Activated naive CD4-positive, alpha-beta T cell treated with anti-CD3 and anti-CD28 coated beads, Interleukin-2, amount 50 U/mL, for 72 hours (primary cell): ENCODE data around the gene SCG5. TPM values are rescaled to one million over a fixed set of nuclear protein-coding genes. Genes with fewer than 3 reads are reported as not detected.
A peak's percentile ranks its signal among the peaks of the same experiment; 100 is the strongest.

Source experiments
- ATAC-seq, 2 donors: fragments of 150-1000 bp; cut with Tn5 transposase; 2 replicates each; pipeline ENCODE4 v1.10.0; 2021; ENCODE audit warnings: mild to moderate bottlenecking in 2 of 2, moderate library complexity in 2 of 2
- DNase-seq, 2 donors: peaks; one replicate each; pipeline ENCODE4 v3.0.0; 2021 to 2022; ENCODE audit warnings: low spot score in 2 of 2
- H3K27ac Mint-ChIP-seq, 2 donors: one replicate each; pipeline ENCODE4 v1.8.0; 2022; ENCODE audit warnings: mild to moderate bottlenecking in 2 of 2, mixed read lengths in 2 of 2
- H3K36me3 Mint-ChIP-seq, 2 donors: one replicate each; pipeline ENCODE4 v1.8.0; 2022; ENCODE audit warnings: mixed read lengths in 2 of 2
- H3K9me3 Mint-ChIP-seq, 2 donors: one replicate each; pipeline ENCODE4 v1.8.0; 2022; ENCODE audit warnings: mixed read lengths in 2 of 2
- total RNA-seq, 2 donors: library from RNA; stranded (reverse); gene quantifications; one replicate each; pipeline ENCODE4 v1.2.3, GENCODE V29; 2022

The SCG5 gene
- total RNA-seq, 2 donors from 2014 or later, result 2.0 to 3.7 TPM

DNA sequence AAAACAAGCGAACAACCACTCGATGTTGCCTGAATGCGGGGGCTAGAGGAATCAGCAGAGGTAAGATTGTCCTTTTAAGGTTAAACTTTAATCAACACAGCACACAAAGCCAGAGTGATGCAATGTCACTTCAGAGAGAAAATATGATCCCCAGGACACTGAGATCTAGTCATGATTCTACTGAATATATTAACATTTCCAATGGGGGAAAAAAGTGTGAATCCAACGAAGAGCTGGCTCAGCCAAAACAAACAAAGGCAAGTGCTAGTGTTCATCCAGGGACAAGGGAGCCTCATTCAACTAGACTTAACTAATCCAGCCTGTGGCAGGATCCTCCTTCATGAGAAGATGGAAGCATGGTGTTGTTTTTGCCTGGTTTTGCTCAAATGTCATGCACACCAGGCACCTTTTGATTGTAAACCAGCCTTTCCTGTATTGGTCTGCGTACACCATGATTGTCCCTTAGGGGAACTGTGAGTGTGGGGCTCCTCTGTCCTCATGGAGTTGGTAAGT, 35.8 kb downstream of the SCG5 start:
- no peak for ATAC-seq
- no peak overlapping the region for H3K27ac Mint-ChIP-seq

DNA sequence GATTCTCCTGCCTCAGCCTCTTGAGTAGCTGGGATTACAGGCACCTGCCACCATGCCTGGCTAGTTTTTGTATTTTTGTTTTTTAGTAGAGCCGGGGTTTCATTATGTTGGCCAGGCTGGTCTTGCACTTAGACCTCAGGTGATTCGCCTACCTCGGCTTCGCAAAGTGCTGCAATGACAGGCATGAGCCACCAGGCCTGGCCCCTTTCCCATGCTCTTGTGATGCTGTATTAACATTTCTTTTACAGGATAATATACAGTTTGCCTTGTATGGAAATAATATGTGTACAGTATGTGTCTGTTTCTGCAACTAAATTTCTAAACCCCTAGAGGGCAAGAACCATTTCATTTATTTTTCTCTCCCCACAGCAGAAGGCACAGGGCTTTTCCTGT, 37.8 kb downstream of the SCG5 start:
- H3K9me3 Mint-ChIP-seq, result no peaks in the 10 kb centered on the region
- DNase-seq, result no peak
- no peaks in the 10 kb centered on the region for H3K36me3 Mint-ChIP-seq
- no peak for ATAC-seq
- no peak overlapping the region for H3K27ac Mint-ChIP-seq

More for the DNA sequence above, 35.8 kb downstream of the SCG5 start:
- no peaks in the 10 kb centered on the region for H3K9me3 Mint-ChIP-seq
- no peak for DNase-seq
- H3K36me3 Mint-ChIP-seq, result no peaks in the 10 kb centered on the region

DNA sequence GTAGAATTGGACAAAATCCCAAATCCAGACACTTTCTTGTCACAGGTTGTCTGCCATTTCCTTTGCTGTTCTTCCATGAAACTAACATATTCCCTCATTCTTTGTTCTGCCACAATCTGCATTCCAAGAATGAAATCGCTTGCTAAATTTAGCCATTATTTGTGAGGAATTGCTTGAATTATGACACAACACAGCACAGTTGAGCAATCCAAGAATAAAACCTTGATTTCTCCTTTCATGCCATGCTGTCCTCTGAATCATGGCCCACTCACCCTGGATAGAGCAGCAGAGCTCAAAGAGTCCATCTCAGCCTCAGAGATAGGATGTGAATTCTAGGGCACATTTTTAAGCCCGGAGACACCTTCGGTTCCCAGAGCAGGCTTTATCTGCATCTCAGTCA, 41.1 kb downstream of the SCG5 start:
- H3K27ac Mint-ChIP-seq, result no peak overlapping the region
- DNase-seq, result no peak
- no peaks in the 10 kb centered on the region for H3K9me3 Mint-ChIP-seq
- no peaks in the 10 kb centered on the region for H3K36me3 Mint-ChIP-seq
- no peak for ATAC-seq

DNA sequence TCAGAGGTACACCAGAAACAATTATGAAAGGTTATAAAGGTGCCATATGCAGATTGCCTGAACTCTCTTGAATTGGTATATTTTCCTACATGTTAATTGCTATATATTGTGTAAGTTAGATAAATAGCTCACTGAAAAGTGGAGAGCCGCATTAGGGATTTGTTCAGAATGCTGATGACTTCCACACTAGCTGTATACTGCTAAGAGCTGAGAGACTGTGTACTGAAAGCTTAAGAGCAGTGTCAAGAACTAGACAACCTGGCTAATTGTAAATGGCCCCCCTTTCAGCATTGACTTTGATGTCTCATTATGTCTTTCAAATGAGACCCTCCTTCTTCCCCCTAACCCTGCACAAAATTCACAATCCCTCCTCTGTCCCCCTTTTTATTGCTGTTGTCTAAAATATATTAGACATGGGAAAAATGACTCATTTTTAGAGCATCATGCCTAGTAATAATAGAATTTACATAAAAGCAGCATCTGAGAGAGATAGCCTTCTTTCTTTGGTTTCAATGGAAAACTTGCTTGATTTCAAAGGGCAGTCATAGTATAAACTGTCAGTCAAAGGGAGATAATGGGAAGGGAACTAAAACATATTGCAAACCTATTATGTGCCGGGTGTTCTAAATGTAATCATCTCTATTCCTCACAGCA, 41.6 kb downstream of the SCG5 start:
- no peak for ATAC-seq
- H3K27ac Mint-ChIP-seq, result peak overlapping the region in 1 of 2 donors; percentile 41
- H3K9me3 Mint-ChIP-seq, result no peaks in the 10 kb centered on the region
- DNase-seq, result no peak
- H3K36me3 Mint-ChIP-seq, result no peaks in the 10 kb centered on the region

DNA sequence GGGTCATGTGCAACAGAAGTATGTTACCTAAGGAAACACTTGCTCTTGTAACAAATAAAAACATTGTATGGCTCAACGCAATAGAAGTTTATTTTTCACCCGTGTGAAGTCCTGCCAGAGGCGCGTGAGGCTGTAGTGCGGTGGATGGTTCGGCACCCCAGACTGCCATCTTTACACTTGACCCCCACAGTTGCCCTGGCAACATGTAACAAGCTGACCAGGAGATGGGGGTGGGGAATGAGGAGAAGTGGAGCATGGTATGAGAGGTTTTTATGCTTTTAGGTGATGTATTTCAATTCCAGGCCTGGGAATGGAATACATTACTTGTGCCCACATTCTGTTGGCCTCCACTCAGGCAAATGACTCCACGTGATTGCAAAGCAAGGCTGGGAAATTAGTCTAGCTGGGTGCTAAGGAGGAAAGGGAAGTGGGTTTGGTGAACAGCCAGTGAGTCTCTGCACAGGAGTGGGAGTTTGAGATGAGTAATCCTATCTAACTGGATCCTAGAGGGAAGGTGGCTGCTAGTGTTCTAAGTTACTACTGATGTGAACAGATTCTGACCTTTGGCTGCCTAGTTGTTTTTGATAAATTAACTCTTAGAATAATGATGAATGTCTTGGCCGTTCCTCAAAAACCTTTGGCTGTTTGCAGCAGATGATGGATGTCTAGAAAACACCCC, 42.5 kb downstream of the SCG5 start:
- ATAC-seq, result peak; percentile 81 to 83
- DNase-seq, result no peak
- no peaks in the 10 kb centered on the region for H3K36me3 Mint-ChIP-seq
- no peaks in the 10 kb centered on the region for H3K9me3 Mint-ChIP-seq
- no peak overlapping the region for H3K27ac Mint-ChIP-seq

DNA sequence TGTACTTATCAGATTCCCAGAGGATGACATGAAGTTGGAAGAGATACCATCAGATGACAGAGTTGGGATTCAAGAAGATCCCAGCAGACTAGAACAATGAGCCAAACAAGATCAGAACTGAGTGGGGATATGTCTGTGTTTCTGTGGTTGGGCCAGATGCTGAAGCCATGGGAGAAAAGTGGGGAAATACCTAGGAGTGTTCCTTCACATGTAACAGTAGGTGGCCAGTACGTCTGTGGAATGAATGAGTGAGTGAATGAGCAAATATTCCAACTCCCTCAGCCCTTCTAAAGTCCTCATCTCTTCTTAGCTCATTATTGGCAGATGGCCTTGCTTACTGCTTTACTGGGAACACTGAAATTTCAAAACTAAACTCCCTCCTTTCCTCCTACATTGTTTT, 44.1 kb downstream of the SCG5 start:
- H3K9me3 Mint-ChIP-seq, result no peaks in the 10 kb centered on the region
- no peak overlapping the region for H3K27ac Mint-ChIP-seq
- ATAC-seq (no peak), DNase-seq (no peak)
- no peaks in the 10 kb centered on the region for H3K36me3 Mint-ChIP-seq

DNA sequence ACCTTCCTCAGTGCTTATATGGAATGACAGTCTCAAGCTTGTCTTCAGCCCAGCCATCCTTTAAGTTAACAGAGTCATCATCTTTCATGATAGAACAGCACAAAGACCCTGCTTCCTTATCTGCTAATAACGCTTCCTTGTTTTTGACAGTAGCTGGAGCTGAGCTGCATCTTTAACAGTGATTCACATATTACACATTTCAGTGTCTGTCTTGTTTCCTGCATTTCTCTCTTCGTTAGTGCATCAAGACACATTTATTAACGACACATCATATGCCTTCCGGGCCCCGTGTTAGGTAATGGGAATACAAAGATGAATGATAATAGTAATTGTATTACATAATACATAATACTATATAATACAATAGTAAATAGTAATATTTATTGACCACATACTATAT, 46.0 kb downstream of the SCG5 start:
- Mint-ChIP-seq H3K9me3 (no peaks in the 10 kb centered on the region), H3K36me3 (no peaks in the 10 kb centered on the region), H3K27ac (no peak overlapping the region)
- DNase-seq (no peak), ATAC-seq (no peak)

DNA sequence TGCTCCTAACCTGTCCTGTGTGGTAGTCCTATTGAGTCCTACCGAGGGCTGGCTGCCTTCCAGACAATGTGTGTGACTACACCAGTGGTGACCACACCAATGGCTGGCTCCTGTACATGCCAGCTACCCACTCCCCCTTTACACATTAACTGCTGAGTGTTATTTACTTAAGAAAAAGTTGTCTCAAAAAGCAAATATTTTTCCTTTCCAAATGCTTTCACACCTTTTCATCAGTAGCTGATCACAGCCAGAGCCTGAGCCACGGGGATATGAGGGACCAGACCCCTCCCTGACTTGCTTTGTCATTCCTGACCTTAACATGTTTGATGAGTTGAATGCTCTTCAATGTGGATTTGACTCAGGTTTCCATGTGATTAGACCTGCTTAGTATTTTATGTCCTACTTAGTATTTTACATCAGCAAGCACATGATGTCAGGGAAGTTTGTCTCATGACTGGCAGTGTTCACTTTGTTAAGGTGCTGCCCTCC, 46.7 kb downstream of the SCG5 start:
- H3K36me3 Mint-ChIP-seq, result no peaks in the 10 kb centered on the region
- H3K9me3 Mint-ChIP-seq, result no peaks in the 10 kb centered on the region
- DNase-seq, result no peak
- ATAC-seq, result no peak
- H3K27ac Mint-ChIP-seq, result no peak overlapping the region

DNA sequence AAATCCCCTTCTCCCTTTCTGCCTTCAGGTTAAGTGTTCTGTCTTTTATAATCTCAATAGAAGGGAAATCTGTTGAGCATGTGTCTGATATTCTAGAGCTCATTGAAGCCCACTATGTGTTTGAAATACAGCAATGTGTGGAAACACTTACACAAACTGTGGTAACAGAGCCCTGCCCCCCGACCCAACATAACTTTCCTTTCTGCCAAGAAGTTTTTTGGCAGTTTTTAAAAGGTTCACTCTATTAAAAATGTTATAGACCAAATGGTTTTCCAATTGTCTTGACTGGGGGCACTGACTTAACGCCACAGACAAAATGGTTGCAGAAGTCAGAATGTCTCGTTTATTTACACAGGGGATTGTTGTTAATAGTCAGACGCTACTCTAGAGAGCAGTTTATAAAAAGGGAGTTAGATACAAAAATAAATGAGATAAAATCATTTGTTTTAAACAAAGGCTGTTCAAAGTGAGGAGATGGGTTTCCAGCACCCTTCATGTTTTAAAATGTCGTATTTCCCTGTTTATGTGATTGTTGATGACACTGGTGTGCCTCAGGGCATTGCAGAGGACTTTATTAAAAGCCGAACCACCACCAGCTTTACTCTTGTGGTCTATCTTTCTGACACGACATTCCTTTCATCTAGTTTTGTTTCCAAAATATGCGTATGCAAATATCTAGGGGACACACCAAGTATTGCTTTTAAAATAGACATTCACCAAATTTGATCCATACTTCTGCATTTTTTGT, 49.6 kb downstream of the SCG5 start:
- no peaks in the 10 kb centered on the region for H3K36me3 Mint-ChIP-seq
- H3K27ac Mint-ChIP-seq, result no peak overlapping the region
- no peak for ATAC-seq

DNA sequence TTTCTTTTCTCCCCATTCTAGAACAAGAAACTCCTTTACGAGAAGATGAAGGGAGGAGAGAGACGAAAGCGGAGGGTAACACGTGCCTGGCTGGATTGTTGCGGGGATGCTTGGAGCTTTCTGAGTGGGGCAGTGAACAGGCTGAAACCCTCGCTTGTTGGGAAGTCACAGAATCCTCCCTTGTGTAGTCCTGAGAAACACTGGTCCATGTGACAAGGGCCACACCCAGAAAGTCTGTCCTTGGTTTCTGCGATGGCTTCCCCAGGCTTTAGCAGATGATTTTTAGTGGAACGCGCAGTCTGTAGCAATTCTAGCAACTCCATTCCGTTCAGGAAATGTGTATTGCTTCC, 50.2 kb downstream of the SCG5 start:
- DNase-seq, result no peak
- Mint-ChIP-seq H3K27ac (no peak overlapping the region), H3K9me3 (no peaks in the 10 kb centered on the region), H3K36me3 (no peaks in the 10 kb centered on the region)
- no peak for ATAC-seq

More for the DNA sequence above, 49.6 kb downstream of the SCG5 start:
- no peak for DNase-seq
- no peaks in the 10 kb centered on the region for H3K9me3 Mint-ChIP-seq

DNA sequence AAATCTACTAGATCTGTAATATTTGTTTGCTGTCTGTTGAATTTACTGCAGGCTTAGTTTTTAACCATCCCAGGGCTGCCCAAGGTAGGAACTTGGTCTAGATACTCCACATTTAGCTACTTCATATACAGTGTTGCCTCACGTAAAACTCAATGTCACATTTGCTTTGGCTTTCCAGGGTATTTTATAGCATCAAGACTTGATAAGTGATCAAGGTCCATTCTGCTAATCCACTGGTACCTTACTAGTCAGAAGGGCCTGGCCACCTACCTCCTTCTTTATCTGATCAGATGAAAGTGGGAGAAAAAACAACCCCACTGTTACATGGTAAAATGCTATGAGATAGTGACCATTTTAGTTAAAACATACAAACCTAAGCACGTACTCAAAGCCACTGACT, 50.8 kb downstream of the SCG5 start:
- DNase-seq (no peak), ATAC-seq (no peak)
- no peak overlapping the region for H3K27ac Mint-ChIP-seq
- H3K36me3 Mint-ChIP-seq, result no peaks in the 10 kb centered on the region
- no peaks in the 10 kb centered on the region for H3K9me3 Mint-ChIP-seq

DNA sequence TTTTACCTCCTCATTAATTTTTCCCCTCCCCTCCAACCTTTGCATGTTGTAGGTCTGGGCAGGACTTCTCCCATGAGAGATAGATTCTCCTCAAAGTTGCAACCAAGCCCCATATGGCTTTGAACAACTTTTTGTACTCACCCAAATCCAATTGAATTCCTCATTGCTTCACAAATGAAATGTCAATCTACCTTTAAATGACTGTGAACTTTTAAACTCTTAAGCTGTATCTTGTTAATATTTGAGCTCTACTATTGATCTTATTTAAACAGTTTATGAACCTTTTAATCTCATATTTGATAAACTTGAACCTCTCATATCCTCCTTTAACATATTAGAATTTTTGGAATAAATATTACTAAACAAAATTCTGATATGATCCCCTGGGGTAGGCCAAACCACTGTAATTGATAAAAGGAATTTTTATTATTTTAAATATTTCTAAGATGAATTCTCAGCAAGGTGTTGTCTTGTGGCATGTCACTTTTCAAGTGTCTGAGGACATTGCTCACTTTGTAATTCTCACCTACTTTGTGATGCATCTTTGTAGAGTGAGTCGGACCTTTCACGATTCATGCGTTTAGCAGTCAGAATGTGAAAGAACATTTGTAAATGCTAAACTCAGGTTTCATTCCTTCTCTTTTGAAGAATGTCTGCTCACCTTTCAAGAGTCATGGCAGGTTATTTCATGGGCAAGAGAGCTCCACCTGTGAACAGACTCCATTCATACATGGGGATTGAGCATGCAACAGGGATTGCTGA, 52.9 kb downstream of the SCG5 start:
- no peaks in the 10 kb centered on the region for H3K36me3 Mint-ChIP-seq
- DNase-seq (no peak), ATAC-seq (peak in 1 of 2 donors; percentile 77)
- H3K9me3 Mint-ChIP-seq, result no peaks in the 10 kb centered on the region
- H3K27ac Mint-ChIP-seq, result no peak overlapping the region

DNA sequence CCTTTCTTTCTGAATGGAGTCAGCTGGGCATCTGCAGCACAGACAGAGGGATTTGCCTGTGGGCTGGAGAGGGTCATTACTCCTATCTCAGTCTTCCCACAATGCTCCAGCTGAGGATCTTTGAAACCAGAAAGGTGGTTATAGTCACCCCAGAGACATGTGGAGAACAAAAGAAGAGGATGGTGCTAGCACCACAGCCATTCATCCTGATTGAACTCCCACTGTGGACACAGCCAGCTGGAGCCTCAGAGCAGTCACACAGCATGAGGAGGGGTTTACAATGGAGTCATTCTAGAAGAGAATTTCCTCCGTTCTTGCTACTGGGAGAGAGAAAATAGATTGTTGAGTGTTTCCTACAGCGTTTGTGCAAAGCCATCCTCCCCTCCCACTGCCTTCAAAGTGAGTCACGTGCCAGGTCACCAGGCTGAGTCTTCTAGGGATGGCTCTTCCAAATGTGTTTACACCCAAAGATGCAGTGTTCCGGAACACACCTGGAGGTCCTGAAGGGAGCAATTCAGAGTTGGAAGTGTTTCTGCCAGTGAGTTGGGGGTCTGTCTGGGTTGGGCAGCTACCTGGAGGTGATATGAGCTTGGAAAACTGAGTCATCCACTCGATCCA, 57.4 kb downstream of the SCG5 start:
- no peak for DNase-seq
- Mint-ChIP-seq H3K27ac (no peak overlapping the region), H3K9me3 (no peaks in the 10 kb centered on the region), H3K36me3 (no peaks in the 10 kb centered on the region)
- ATAC-seq, result no peak

DNA sequence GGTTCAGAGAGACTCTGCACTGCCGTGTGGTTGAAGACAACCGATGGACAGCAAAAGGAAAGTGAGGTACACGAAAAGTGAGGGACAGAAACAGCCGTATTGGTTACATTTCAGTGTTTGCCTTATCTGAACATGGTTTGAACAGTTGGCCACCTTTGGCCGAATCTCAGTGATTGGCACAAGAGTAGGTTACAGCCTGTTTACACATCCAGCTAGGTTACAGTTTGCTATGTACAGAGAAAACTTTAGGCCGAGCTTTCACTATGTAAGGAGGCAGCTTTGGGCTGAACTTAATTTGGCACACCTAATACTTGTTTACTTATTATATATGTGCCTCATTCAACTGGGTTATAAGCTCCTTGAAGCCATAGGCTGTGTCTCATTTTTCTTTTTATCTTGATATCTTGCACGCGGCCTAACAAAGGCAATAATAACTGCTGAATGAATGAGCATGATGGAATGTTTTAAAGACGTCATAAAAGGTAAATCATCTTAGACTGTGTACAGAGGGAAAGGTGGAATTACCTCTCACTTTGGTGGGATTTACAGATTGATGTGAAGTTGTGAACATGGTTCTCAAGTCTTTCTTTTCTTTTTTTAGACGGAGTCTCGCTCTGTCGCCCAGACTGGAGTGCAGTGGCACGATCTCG, 59.1 kb downstream of the SCG5 start:
- Mint-ChIP-seq H3K36me3 (no peaks in the 10 kb centered on the region), H3K27ac (no peak overlapping the region), H3K9me3 (no peaks in the 10 kb centered on the region)

DNA sequence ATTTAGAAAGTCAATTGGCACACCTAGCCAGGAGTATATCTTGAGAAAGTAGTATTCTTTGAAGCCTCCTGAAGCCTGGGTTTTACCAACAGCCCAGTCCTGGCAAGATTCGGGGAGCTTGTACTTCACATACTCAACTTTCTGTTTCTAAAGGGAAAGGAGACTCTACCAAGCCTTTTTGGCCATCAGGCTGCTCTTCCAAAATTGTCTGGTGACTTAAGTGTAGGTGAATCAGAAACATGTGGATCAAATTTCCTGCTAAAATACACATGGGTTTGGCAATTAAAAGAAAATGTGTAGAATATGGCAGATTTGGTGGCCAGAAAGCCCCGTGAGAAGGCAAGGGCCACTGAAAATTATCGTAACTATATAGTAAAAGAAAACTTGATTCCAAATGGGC, 60.4 kb downstream of the SCG5 start:
- no peak overlapping the region for H3K27ac Mint-ChIP-seq
- no peaks in the 10 kb centered on the region for H3K9me3 Mint-ChIP-seq
- ATAC-seq (no peak), DNase-seq (no peak)
- H3K36me3 Mint-ChIP-seq, result no peaks in the 10 kb centered on the region

More for the DNA sequence above, 59.1 kb downstream of the SCG5 start:
- DNase-seq, result no peak
- no peak for ATAC-seq

DNA sequence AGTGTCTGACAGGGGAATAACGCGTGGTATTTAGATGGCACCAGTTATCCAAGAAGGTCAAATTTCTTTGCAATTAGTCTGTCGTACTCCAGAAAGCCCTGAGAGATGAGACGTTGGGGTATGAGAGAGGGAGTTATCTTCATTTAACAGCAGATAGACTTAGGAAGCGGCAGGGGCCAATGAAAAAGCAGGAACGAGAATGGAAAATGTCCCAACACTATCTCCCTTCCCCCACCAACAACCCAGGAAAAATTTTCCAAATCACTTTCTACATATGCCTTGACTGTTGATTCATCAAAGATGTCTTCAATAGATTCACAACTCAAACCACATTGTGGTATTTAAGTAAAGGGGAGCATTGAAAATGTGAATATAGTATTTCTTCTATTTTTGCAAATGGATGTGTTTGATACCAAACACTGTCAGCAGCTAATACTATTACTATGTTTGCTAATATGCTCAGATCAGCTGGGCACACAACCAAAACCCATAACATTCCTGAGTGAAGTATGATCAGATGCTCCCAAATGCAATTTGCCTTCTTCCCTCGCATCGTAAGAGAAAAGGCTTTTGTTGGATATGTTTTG, 63.0 kb downstream of the SCG5 start:
- DNase-seq (no peak), ATAC-seq (no peak)
- H3K36me3 Mint-ChIP-seq, result no peaks in the 10 kb centered on the region
- H3K27ac Mint-ChIP-seq, result no peak overlapping the region
- H3K9me3 Mint-ChIP-seq, result no peaks in the 10 kb centered on the region
